Adipose tissue (tissue), 3 donors: ENCODE measurements around the gene BCL2L11. TPM values are rescaled to one million over a fixed set of nuclear protein-coding genes. Genes with fewer than 3 reads are reported as not detected.
"Not testable (repeated sequence)": the region's sequence is repeated elsewhere in the genome, so short reads cannot be mapped to it uniquely, and the experiment has no call there.

Source experiments
- H3K27ac ChIP-seq: one replicate; pipeline ENCODE4 v1.5.1; 2013; ENCODE audit warnings: low read depth, low read length
- WGBS, 3 donors: extraction: QIAGEN DNeasy Blood & Tissue Kit; methylation state at CpG; one replicate each; pipeline ENCODE4 v1.1.7; 2013; 5-methylcytosine and 5-hydroxymethylcytosine counted together
- polyA plus RNA-seq, 3 donors: library from polyadenylated mRNA; stranded (reverse); fragments of 200-250 nt; gene quantifications; one replicate each; pipeline ENCODE4 v1.2.3, GENCODE V29; 2013
- donor health status: healthy with polysubstance abuse.
- donor health status: Bipolar disorder and iron deficiency.
- donor health status: healthy.

BCL2L11 gene
- 1 to 10 TPM; 4.7 to 8.3 (median 4.8) TPM for polyA plus RNA-seq

- WGBS, 3 donors, result 0 to 1% (median 0%) methylated on average over 63 to 98 of the region's 98 CpGs
- H3K27ac ChIP-seq, result no peak within 1 kb of the TSS
Observed at GRCh38 chr2:111120253-111121027, at the start of gene BCL2L11. Gene BCL2L11, plus strand, starts transcription at chr2:111120914. Its CDS starts 2,832 bp downstream, at chr2:111123746.

DNA sequence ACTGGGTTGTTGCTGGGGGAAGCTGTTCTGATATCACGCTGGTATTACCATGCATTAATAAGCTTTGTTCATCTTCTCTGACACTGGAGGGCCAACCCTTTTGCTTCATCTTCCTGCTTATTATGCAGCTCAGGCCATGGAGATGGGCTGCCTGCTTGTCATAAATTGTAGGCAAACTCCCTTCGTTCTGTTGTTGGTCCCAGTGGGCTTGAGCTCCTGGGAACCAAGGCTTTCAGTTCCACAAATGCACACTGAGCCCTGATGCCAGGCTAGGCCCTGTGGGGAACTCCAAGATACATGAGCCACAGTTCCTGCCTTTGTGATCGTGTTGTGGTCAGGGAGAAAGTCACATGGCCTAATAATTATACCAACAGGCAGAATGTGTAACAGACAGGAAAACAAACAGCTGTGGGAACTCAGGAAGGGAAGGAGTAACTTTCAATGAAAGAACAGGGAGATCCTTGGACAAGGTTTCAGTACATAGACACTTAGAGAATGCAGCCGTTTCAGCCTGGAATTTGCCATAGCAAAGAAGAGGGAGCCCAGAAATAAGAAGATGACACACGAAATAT is 49.0 kb upstream of the BCL2L11 start:
- no peak overlapping the region for H3K27ac ChIP-seq
- 28 to 52% (median 41%) methylated on average over 5 of the region's 5 CpGs for WGBS, 3 donors

DNA sequence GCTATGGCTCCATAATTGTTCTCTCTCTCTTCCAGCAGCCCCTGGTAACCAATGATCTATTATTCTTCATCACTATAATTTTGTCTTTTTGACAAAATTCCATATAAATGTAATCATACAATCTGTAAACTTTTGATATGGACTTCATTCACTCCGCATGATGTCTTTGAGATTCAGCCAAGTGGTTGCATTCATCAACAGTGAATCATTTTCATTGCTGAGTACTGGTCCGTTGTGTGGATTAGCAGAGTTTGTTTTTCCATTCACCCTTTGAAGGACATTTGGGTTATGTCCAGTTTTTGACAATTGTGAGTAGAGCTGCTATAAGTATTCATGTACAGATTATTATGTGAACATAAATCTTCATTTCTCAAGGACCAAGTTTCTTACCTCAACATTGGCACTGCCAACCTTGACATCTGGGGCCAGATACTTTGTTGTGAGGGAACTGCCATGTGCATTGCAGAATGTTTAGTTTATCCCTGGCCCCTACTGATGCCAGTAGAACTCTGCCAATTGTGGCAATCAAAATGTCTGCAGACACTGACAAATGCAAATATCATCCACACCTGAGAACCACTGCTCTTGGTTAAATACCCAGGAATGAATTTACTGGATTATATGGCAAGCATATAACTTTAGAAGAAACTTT is 48.4 kb upstream of the BCL2L11 start:
- 8 to 51% (median 38%) methylated on average over 2 of the region's 2 CpGs for WGBS, 3 donors
- H3K27ac ChIP-seq, result no peak overlapping the region

GRCh38 chr2:111082659-111083058 is 38.1 kb upstream of the BCL2L11 start:
- H3K27ac ChIP-seq, result not testable (repeated sequence)
- 0 to 6% (median 0%) methylated on average over 1 of the region's 1 CpG for WGBS, 3 donors

GRCh38 chr2:111091811-111092211 is 28.9 kb upstream of the BCL2L11 start:
- H3K27ac ChIP-seq, result no peak overlapping the region
- 91 to 95% (median 94%) methylated on average over 3 of the region's 3 CpGs for WGBS, 3 donors

GRCh38 chr2:111094691-111095090 is 26.0 kb upstream of the BCL2L11 start:
- 80 to 91% (median 87%) methylated on average over 2 of the region's 2 CpGs for WGBS, 3 donors
- H3K27ac ChIP-seq, result no peak overlapping the region

- 94 to 98% (median 96%) methylated on average over 8 of the region's 8 CpGs for WGBS, 3 donors
- no peak overlapping the region for H3K27ac ChIP-seq
Observed at GRCh38 chr2:111095434-111095833, 25.3 kb upstream of the BCL2L11 start.

GRCh38 chr2:111099402-111099801 is 21.3 kb upstream of the BCL2L11 start:
- H3K27ac ChIP-seq, result no peak overlapping the region
- WGBS, 3 donors, result 69 to 90% (median 87%) methylated on average over 3 of the region's 3 CpGs

GRCh38 chr2:111100087-111100764 is 20.5 kb upstream of the BCL2L11 start:
- no peak overlapping the region for H3K27ac ChIP-seq
- 87 to 90% (median 89%) methylated on average over 5 of the region's 5 CpGs for WGBS, 3 donors

GRCh38 chr2:111100765-111101162 is 19.9 kb upstream of the BCL2L11 start:
- no peak overlapping the region for H3K27ac ChIP-seq
- WGBS, 3 donors, result 75 to 87% (median 80%) methylated on average over 5 of the region's 5 CpGs

GRCh38 chr2:111101592-111101991 is 19.1 kb upstream of the BCL2L11 start:
- H3K27ac ChIP-seq, result no peak overlapping the region
- WGBS, 3 donors, result 75 to 92% (median 90%) methylated on average over 2 of the region's 2 CpGs

DNA sequence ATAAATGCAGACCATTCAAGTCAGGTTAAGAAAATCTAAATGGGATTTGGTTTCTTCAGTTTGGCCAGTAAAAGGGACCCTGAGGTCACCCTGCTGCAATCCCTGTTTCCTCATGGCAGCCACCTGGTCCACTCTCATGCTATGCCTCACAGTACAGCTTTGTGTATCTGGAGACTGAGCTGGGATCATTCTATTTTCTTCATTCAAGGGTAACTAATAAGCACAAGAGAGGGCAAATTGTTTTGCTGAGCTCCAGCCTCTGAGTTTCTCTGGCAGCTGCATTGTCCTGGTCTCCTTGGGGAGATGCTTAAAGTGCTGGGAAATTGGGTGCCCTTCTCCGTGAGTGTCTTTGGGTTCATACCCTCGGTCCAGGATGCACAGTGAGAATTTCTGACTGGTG is 18.5 kb upstream of the BCL2L11 start:
- H3K27ac ChIP-seq, result no peak overlapping the region
- 82 to 84% (median 83%) methylated on average over 2 of the region's 2 CpGs for WGBS, 3 donors

DNA sequence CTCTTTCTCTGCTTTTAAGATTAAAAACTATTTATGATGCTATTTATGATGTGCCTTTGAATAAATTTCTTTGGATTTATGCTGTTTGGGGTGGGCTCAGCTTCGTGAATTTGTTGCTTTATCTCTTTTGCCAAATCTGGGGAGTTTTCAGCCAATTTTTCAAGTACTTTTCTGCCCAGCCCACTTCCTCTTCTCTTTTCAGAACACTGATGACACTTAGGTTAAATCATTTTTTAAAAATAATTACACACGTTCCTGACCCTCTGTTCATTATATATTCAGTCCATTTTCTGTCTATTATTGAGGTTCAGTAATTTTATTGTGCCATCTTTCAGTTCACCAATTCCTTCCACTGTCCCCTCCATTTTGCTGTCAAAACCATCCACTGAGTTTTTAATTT is 14.8 kb upstream of the BCL2L11 start:
- H3K27ac ChIP-seq, result no peak overlapping the region
- 31 to 61% (median 43%) methylated on average over 2 of the region's 2 CpGs for WGBS, 3 donors

- no peak overlapping the region for H3K27ac ChIP-seq
- 94 to 97% (median 96%) methylated on average over 5 of the region's 5 CpGs for WGBS, 3 donors
Observed at GRCh38 chr2:111106706-111107105, 14.0 kb upstream of the BCL2L11 start.

DNA sequence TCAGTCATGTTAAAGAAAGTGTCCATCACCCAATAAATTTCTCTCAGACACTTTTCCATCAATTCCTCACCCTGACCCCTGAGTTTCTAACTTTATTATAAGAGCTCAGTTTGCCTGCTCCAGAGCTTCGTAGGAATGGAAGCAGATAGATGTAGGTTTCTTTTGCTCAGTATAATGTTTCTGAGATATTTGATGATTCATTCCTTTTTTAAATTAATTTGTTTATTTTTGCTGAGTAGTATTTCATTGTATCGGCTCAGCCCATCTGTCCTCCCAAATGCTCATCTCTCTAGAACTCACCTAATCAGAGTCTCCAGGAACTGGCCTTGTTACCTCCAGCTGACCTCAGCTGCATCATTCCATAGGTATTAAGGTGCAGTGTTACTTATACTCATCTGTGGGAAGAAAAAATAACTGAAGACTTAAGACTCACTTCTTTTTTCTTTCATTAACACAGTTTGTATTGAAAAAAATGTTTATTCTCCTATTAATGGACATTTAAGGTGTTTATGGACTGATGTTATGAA is 11.9 kb upstream of the BCL2L11 start:
- 91 to 94% (median 92%) methylated on average over 2 of the region's 2 CpGs for WGBS, 3 donors
- no peak overlapping the region for H3K27ac ChIP-seq

- H3K27ac ChIP-seq, result no peak overlapping the region
- WGBS, 3 donors, result 92 to 93% (median 93%) methylated on average over 4 of the region's 4 CpGs
Observed at GRCh38 chr2:111111101-111111755, 9.5 kb upstream of the BCL2L11 start.

DNA sequence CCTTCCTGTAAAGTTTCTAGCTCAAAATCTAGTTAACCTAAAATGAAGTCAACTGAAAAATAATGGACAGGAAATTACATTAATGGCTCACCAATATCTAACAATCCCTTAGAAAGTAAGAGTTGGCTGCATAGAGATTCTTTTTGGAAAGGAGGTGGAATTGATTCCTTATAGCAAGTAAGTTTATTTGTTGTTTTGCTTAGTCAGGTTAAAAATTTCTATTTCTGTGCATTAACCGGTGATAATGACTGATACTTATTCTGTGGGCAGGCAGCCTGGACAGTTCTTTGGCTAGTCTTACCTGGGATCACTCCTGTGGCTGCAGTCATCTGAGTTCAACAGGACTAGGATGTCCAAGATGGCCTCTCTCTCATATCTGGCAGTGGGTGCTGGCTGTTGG is 6.9 kb upstream of the BCL2L11 start:
- no peak overlapping the region for H3K27ac ChIP-seq
- WGBS, 3 donors, result 86 to 96% (median 94%) methylated on average over 1 of the region's 1 CpG

DNA sequence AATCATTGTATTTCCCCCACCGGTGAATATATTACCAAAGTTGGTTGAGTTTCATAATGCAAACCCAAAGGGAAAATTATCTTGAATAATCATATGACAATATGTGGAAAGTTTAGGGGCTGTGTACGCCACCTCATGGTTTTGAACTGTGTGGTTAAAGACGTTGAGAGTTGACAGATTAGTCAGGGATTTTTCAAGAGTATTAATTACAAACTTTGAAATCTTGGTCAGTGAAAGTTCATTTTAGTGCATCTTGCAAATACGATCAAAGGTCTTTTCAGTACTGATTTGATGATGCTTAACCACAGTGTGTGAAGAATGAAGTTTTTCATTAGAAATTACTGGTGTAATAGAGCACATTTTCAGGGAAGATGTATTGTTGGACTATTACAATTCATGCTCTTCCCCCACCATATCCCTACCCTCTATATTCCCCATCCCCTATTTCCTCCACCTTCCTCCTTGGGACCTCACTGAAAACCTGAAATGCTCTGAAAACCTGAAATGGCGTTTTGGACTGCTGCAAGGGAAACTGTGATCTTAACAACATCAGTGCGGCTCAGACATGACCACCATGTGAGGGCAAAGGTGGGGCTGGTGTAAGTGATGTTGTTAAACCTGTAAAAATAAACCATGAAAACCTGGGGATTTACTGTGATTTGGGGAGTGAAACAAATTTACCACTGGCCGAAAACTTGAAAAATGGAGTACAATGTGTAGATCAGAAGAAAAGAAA is 4.5 kb upstream of the BCL2L11 start:
- WGBS, 3 donors, result 56 to 66% (median 62%) methylated on average over 7 of the region's 7 CpGs

More for the DNA sequence above, 4.5 kb upstream of the BCL2L11 start:
- H3K27ac ChIP-seq, result no peak overlapping the region
